Loucy (cell line): ENCODE results near the gene IL36RN.

Source experiments
- H2AFZ ChIP-seq: fragments of 200-600 bp; sonication (generic); 2 replicates; pipeline ENCODE4 v1.6.0; 2016; ENCODE audit warnings: antibody characterized with exemption, mild to moderate bottlenecking, low read length, moderate library complexity
- H3F3A ChIP-seq: fragments of 200-600 bp; 2 replicates; pipeline ENCODE4 v1.6.0; 2016; ENCODE audit warnings: antibody characterized with exemption, low read depth, mild to moderate bottlenecking
- H3K27me3 ChIP-seq: fragments of 200-600 bp; sonication (generic); 2 replicates; pipeline ENCODE4 v1.6.1; 2014; ENCODE audit warnings: low read length, mild to moderate bottlenecking; ENCODE audit not compliant: insufficient read depth, poor library complexity, severe bottlenecking
- H3K36me3 ChIP-seq: fragments of 200-600 bp; sonication (generic); 2 replicates; pipeline ENCODE4 v1.6.1; 2016; ENCODE audit warnings: low read length; ENCODE audit not compliant: insufficient read depth
- H3K4me1 ChIP-seq: fragments of 200-600 bp; sonication (generic); 2 replicates; pipeline ENCODE4 v1.5.1; 2014; ENCODE audit warnings: low read length, mild to moderate bottlenecking; ENCODE audit not compliant: insufficient read depth, poor library complexity, severe bottlenecking
- H3K4me2 ChIP-seq: fragments of 200-600 bp; sonication (generic); 2 replicates; pipeline ENCODE4 v1.6.0; 2014; ENCODE audit warnings: antibody characterized with exemption, low read length, low read depth, mild to moderate bottlenecking; ENCODE audit not compliant: poor library complexity, severe bottlenecking
- H3K4me3 ChIP-seq: fragments of 200-600 bp; sonication (generic); 2 replicates; pipeline ENCODE4 v1.5.1; 2014; ENCODE audit warnings: low read length, mild to moderate bottlenecking, mixed read lengths; ENCODE audit not compliant: poor library complexity, severe bottlenecking
- H3K79me2 ChIP-seq: fragments of 200-600 bp; sonication (generic); 2 replicates; pipeline ENCODE4 v1.6.1; 2014; ENCODE audit warnings: low read length; ENCODE audit not compliant: insufficient read depth
- H3K9ac ChIP-seq: fragments of 200-600 bp; sonication (generic); 2 replicates; pipeline ENCODE4 v1.6.0; 2014; ENCODE audit warnings: mild to moderate bottlenecking, low read depth, low read length, moderate library complexity; ENCODE audit not compliant: poor library complexity, severe bottlenecking
- H3K9me2 ChIP-seq: fragments of 200-600 bp; sonication (generic); replicated peaks from 2 replicates; pipeline ENCODE4 v1.6.1; 2016; ENCODE audit warnings: low read depth, low read length, mixed read lengths
- H3K9me3 ChIP-seq: fragments of 200-600 bp; sonication (generic); 2 replicates; pipeline ENCODE4 v1.6.1; 2014; ENCODE audit warnings: mild to moderate bottlenecking, antibody characterized with exemption, low read length, low read depth; ENCODE audit not compliant: insufficient read depth
- H4K20me1 ChIP-seq: fragments of 200-600 bp; sonication (generic); 2 replicates; pipeline ENCODE4 v1.6.0; 2014; ENCODE audit warnings: antibody characterized with exemption, low read length, mild to moderate bottlenecking; ENCODE audit not compliant: insufficient read depth, poor library complexity, severe bottlenecking
- CTCF ChIP-seq: fragments of 200-600 bp; sonication (generic); conservative IDR thresholded peaks from 2 replicates; pipeline ENCODE4 v1.5.1; 2014; ENCODE audit warnings: mild to moderate bottlenecking, antibody characterized with exemption, low read length
- EZH2phosphoT487 ChIP-seq: fragments of 200-600 bp; IDR thresholded peaks from 2 replicates; pipeline ENCODE4 v1.6.1; 2018; ENCODE audit warnings: antibody characterized with exemption, mild to moderate bottlenecking, moderate library complexity, borderline replicate concordance

Gene IL36RN

GRCh38 chr2:113113807-113114206 lies 54.8 kb downstream of the IL36RN start:
- Histone ChIP-seq H3K4me2 (no peak overlapping the region), H3K9ac (no peak overlapping the region), H3K9me2 (no peaks in the 10 kb centered on the region), H3K4me1 (no peaks in the 10 kb centered on the region), H3K4me3 (no peak overlapping the region), H3K36me3 (no peaks in the 10 kb centered on the region), H3F3A (no peaks in the 10 kb centered on the region), H4K20me1 (no peaks in the 10 kb centered on the region), H3K9me3 (no peaks in the 10 kb centered on the region), H3K27me3 (no peaks in the 10 kb centered on the region), H2AFZ (no peak overlapping the region), H3K79me2 (no peaks in the 10 kb centered on the region)
- TF ChIP-seq CTCF, result no peak
- TF ChIP-seq EZH2phosphoT487, result no peak
